ENCODE measurements around the gene ADAMTS4.

ADAMTS4 gene

DNA sequence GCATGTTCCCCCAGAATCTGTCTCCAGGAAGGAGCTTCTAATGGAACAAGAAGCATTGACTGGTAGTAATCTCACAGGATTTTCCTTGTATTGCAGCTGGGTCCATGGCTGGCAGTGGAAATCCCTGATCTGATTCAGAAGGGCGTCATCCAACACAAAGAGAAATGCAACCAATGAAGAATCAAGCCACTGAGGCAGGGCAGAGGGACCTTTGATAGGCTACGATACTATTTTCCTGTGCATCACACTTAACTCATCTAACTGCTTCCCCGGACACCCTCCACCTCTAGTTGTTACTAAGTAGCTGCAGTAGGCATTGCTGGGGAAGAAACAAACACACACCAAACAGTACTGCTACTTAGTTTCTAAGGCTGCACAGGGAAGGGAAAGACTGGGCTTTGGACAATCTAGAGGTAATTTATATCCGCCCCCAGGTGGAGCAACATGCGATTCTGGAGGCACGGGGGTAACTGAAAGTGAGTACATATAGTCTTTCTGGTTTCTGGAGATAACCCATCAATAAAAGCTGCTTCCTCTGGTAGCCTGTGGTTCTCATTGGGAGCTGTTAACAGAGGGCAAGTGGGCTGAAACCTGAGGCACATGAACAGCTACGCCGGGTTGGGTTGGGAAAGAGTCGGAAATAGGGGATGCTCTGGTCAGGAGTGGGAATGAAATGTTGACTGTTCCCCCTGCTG lies 40.4 kb downstream of the ADAMTS4 start:
- H3K9ac ChIP-seq (ENCODE audit: low read depth, low read length), result peak overlapping the region; percentile 87
- H3K4me1 ChIP-seq (ENCODE audit: insufficient read depth, low read length), result peaks cover 62% of the 10 kb centered on the region
- H3K79me2 ChIP-seq (ENCODE audit: insufficient read depth, low read length), result peaks cover 40% of the 10 kb centered on the region
- peak overlapping the region; percentile 95; the same call in 1 of the 2 replicates for H2AFZ ChIP-seq (ENCODE audit: low read depth, low read length)
- TF ChIP-seq, protein P1, sequence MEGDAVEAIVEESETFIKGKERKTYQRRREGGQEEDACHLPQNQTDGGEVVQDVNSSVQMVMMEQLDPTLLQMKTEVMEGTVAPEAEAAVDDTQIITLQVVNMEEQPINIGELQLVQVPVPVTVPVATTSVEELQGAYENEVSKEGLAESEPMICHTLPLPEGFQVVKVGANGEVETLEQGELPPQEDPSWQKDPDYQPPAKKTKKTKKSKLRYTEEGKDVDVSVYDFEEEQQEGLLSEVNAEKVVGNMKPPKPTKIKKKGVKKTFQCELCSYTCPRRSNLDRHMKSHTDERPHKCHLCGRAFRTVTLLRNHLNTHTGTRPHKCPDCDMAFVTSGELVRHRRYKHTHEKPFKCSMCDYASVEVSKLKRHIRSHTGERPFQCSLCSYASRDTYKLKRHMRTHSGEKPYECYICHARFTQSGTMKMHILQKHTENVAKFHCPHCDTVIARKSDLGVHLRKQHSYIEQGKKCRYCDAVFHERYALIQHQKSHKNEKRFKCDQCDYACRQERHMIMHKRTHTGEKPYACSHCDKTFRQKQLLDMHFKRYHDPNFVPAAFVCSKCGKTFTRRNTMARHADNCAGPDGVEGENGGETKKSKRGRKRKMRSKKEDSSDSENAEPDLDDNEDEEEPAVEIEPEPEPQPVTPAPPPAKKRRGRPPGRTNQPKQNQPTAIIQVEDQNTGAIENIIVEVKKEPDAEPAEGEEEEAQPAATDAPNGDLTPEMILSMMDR (IDR thresholded peaks at IDR 0.05; ENCODE audit: borderline replicate concordance, extremely low read depth, low read length, poor library complexity, severe bottlenecking), result no peak
- no peak for TF ChIP-seq EZH2 (IDR thresholded peaks at IDR 0.05; ENCODE audit: borderline replicate concordance, low read depth, low read length, severe bottlenecking)
- no peaks in the 10 kb centered on the region for H3K9me3 ChIP-seq (ENCODE audit: insufficient read depth, low read length, severe bottlenecking)
- H3K4me2 ChIP-seq (ENCODE audit: insufficient read depth, low read length), result peak overlapping the region; percentile 88
- peaks cover 52% of the 10 kb centered on the region for H3K36me3 ChIP-seq (ENCODE audit: insufficient read depth, low read length)
- ATAC-seq (ENCODE audit: insufficient read depth, low read depth) (no peak), DNase-seq (no peak)
- H3K27me3 ChIP-seq (ENCODE audit: insufficient read depth, low read length, poor library complexity), result no peaks in the 10 kb centered on the region
- no peaks in the 10 kb centered on the region for H4K20me1 ChIP-seq (ENCODE audit: insufficient read depth, low read length)
- peak overlapping the region in 1 of 2 experiments; percentile 79; a peak in 2 of 4 replicates for H3K4me3 ChIP-seq (ENCODE audit: low read depth in 1 of 2, low read length in 2 of 2)
- peak overlapping the region; percentile 79 for H3K27ac ChIP-seq (ENCODE audit: low read length)

DNA sequence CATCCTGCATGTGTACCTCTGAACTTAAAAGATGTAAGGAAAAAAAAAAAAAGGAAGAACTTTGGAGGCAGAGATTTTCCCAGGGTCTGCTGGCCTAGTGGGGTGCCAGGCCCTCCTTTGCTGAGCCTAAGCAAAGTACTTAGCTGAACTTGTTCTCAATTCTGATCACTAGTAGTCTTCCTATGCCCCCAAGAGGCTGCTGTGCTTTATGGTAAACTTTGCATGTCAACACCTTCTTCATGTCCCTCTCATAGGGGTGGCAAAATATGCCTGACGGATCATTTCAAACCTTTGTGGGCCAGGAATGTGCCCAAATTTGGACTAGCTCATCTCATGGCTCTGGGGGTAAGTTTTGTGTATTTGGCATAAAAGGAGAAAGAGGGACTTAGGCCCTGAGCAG lies 41.0 kb downstream of the ADAMTS4 start:
- TF ChIP-seq, protein P1 (IDR thresholded peaks at IDR 0.05; ENCODE audit: borderline replicate concordance, extremely low read depth, low read length, poor library complexity, severe bottlenecking), result peak; percentile 13
- no peak for TF ChIP-seq EZH2 (IDR thresholded peaks at IDR 0.05; ENCODE audit: borderline replicate concordance, low read depth, low read length, severe bottlenecking)
- Histone ChIP-seq H4K20me1 (ENCODE audit: insufficient read depth, low read length) (no peaks in the 10 kb centered on the region), H3K9me3 (ENCODE audit: insufficient read depth, low read length, severe bottlenecking) (no peaks in the 10 kb centered on the region), H3K4me3 (ENCODE audit: low read depth in 1 of 2, low read length in 2 of 2) (no peak overlapping the region), H3K4me2 (ENCODE audit: insufficient read depth, low read length) (no peak overlapping the region), H3K4me1 (ENCODE audit: insufficient read depth, low read length) (peaks cover 63% of the 10 kb centered on the region), H3K79me2 (ENCODE audit: insufficient read depth, low read length) (peaks cover 40% of the 10 kb centered on the region), H2AFZ (ENCODE audit: low read depth, low read length) (no peak overlapping the region), H3K36me3 (ENCODE audit: insufficient read depth, low read length) (peaks cover 46% of the 10 kb centered on the region), H3K27me3 (ENCODE audit: insufficient read depth, low read length, poor library complexity) (no peaks in the 10 kb centered on the region), H3K9ac (ENCODE audit: low read depth, low read length) (no peak overlapping the region), H3K27ac (ENCODE audit: low read length) (no peak overlapping the region)
- DNase-seq (no peak), ATAC-seq (ENCODE audit: insufficient read depth, low read depth) (no peak)

DNA sequence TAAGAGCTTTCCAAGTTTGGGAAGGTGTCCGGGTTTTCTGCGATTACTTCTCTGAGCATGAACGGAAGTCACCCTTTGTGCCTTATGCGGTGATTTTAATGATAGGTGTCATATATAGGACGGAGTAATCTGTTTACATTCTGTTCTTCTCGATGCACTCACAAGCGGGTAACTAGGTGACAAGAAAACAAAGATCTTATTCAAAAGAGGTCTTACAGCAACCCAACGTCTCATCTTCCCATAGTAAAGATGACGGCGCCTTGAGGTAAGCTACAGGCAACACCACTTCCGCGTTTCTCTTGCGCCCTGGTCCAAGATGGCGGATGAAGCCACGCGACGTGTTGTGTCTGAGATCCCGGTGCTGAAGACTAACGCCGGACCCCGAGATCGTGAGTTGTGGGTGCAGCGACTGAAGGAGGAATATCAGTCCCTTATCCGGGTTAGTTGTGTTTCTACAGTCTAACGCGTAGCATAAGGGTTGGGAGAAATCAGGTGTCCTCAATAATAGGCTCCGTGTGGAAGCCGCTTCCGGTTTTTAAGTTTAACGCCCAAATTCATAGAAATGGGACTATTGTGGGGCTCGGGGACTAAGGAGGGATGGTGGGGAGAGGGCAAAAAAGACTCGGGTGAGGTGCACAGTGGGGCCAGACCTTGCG lies 45.0 kb downstream of the ADAMTS4 start, which contains the start of gene UFC1:
Gene UFC1 (plus strand): TSS at position 297 of the 656 bp plus-strand sequence. CDS start 20 bp downstream, at position 317.
- Histone ChIP-seq H3K4me2 (ENCODE audit: insufficient read depth, low read length) (peak within 1 kb of the TSS; percentile 75), H3K9me3 (ENCODE audit: insufficient read depth, low read length, severe bottlenecking) (no peaks in the 10 kb centered on the region), H3K9ac (ENCODE audit: low read depth, low read length) (peak within 1 kb of the TSS; percentile 84), H3K4me3 (ENCODE audit: low read depth in 1 of 2, low read length in 2 of 2) (peak within 1 kb of the TSS; percentile 80 to 82), H3K27ac (ENCODE audit: low read length) (peak within 1 kb of the TSS; percentile 100), H3K36me3 (ENCODE audit: insufficient read depth, low read length) (peaks cover 19% of the 10 kb centered on the region), H3K27me3 (ENCODE audit: insufficient read depth, low read length, poor library complexity) (no peaks in the 10 kb centered on the region), H3K4me1 (ENCODE audit: insufficient read depth, low read length) (peaks cover 35% of the 10 kb centered on the region), H3K79me2 (ENCODE audit: insufficient read depth, low read length) (peaks cover 23% of the 10 kb centered on the region), H2AFZ (ENCODE audit: low read depth, low read length) (peak within 1 kb of the TSS; percentile 99), H4K20me1 (ENCODE audit: insufficient read depth, low read length) (no peaks in the 10 kb centered on the region)
- DNase-seq (peak; percentile 88), ATAC-seq (ENCODE audit: insufficient read depth, low read depth) (peak; percentile 97)
- TF ChIP-seq, protein P1 (IDR thresholded peaks at IDR 0.05; ENCODE audit: borderline replicate concordance, extremely low read depth, low read length, poor library complexity, severe bottlenecking), result no peak
- TF ChIP-seq EZH2 (IDR thresholded peaks at IDR 0.05; ENCODE audit: borderline replicate concordance, low read depth, low read length, severe bottlenecking), result no peak
